Endothelial cell of umbilical vein (primary cell): ENCODE results near the gene EXOSC2. TPM values are rescaled to one million over a fixed set of nuclear protein-coding genes. Genes with fewer than 3 reads are reported as not detected.

Source experiments
- BruUV-seq: library from RNA; stranded (reverse); fragments of 400-500 nt; replicated peaks from 2 replicates; lab custom pipeline; 2021; lab: Mats Ljungman, UMichigan
- CTCF ChIA-PET: fragments of 300-600, 350-600 bp; sonication (Branson Sonifier 250); formaldehyde crosslinking; loops from one replicate; lab custom pipeline; 2021; ENCODE audit warnings: antibody characterized with exemption, inconsistent platforms; lab: Charles Lee
- POLR2A ChIA-PET: fragments of 300-600, 350-600 bp; sonication (Branson Sonifier 250); formaldehyde crosslinking; loops from one replicate; lab custom pipeline; 2021; ENCODE audit warnings: antibody characterized with exemption, inconsistent platforms; lab: Charles Lee
- DNase-seq: peaks from one replicate; pipeline ENCODE4 v3.0.0-alpha.2; 2011; ENCODE audit warnings: low read depth, low spot score
- FAIRE-seq: peaks from 2 replicates; lab custom pipeline; 2011; peaks lifted over from hg19 to GRCh38; lab: Jason Lieb, UNC
- H2AFZ ChIP-seq: 2 replicates; pipeline ENCODE4 v1.6.0; 2012; ENCODE audit warnings: low read depth, low read length, control low read depth, inconsistent platforms
- H3K27ac ChIP-seq: 2 replicates; pipeline ENCODE4 v1.5.1; 2011; ENCODE audit warnings: low read depth, mild to moderate bottlenecking, control low read depth, low read length, moderate library complexity; ENCODE audit not compliant: insufficient read depth
- H3K27me3 ChIP-seq, 2 experiments: 2 replicates each; pipeline versions ENCODE4 v1.6.0 to v1.6.1; 2011; ENCODE audit warnings: low read length in 2 of 2, mixed read lengths in 1 of 2; ENCODE audit not compliant: control insufficient read depth in 2 of 2, insufficient read depth in 2 of 2
- H3K36me3 ChIP-seq, 2 experiments: 2 replicates in 1 of 2; 3 replicates in 1 of 2; pipeline ENCODE4 v1.5.1; 2011; ENCODE audit warnings: low read length in 2 of 2, mild to moderate bottlenecking in 1 of 2, moderate library complexity in 1 of 2; ENCODE audit not compliant: control insufficient read depth in 2 of 2, insufficient read depth in 2 of 2; ENCODE audit errors: extremely low read depth in 1 of 2
- H3K4me1 ChIP-seq: 3 replicates; pipeline ENCODE4 v1.5.1; 2011; ENCODE audit warnings: mild to moderate bottlenecking, low read length; ENCODE audit not compliant: control insufficient read depth, insufficient read depth; ENCODE audit errors: extremely low read depth
- H3K4me2 ChIP-seq: 2 replicates; pipeline ENCODE4 v1.6.1; 2011; ENCODE audit warnings: low read length, control low read depth, mixed read lengths; ENCODE audit not compliant: insufficient read depth
- H3K4me3 ChIP-seq, 3 experiments: fragments of 200-600 bp in 1 of 3; sonication (generic), shearing (Covaris generic) in 1 of 3; replicated peaks in 1 of 3; 2 replicates each; pipeline ENCODE4 v1.5.1; 2011 to 2016; ENCODE audit warnings: control low read depth in 3 of 3, low read length in 3 of 3, mild to moderate bottlenecking in 2 of 3, inconsistent platforms in 1 of 3, low read depth in 1 of 3, moderate library complexity in 1 of 3; ENCODE audit not compliant: insufficient read depth in 1 of 3
- H3K79me2 ChIP-seq: 2 replicates; pipeline ENCODE4 v1.6.0; 2012; ENCODE audit warnings: low read length, inconsistent platforms; ENCODE audit not compliant: control insufficient read depth, insufficient read depth
- H3K9ac ChIP-seq: replicated peaks from 2 replicates; pipeline ENCODE3; 2011; ENCODE audit warnings: low read length, control low read depth; ENCODE audit not compliant: insufficient read depth; ENCODE audit errors: extremely low read depth
- H3K9me1 ChIP-seq: replicated peaks from 3 replicates; pipeline ENCODE4 v1.6.0; 2011; ENCODE audit warnings: mild to moderate bottlenecking, low read length; ENCODE audit not compliant: control insufficient read depth, insufficient read depth; ENCODE audit errors: extremely low read depth
- H3K9me3 ChIP-seq: replicated peaks from 2 replicates; pipeline ENCODE4 v1.5.1; 2012; ENCODE audit warnings: low read length, inconsistent platforms; ENCODE audit not compliant: control insufficient read depth, insufficient read depth
- H4K20me1 ChIP-seq: replicated peaks from 2 replicates; pipeline ENCODE3; 2011; ENCODE audit warnings: mild to moderate bottlenecking, low read length; ENCODE audit not compliant: control insufficient read depth, insufficient read depth; ENCODE audit errors: extremely low read depth
- CTCF ChIP-seq, 2 donors: IDR thresholded peaks; 1 replicate in 1 of 2; 2 replicates in 1 of 2; pipeline ENCODE4 v1.5.1; 2011; ENCODE audit warnings: low read length in 2 of 2, mild to moderate bottlenecking in 2 of 2, moderate library complexity in 2 of 2, control low read depth in 1 of 2, inconsistent platforms in 1 of 2, low read depth in 1 of 2; ENCODE audit not compliant: insufficient read depth in 1 of 2; ENCODE audit errors: extremely low read depth in 1 of 2
- EZH2 ChIP-seq: IDR thresholded peaks from 2 replicates; pipeline ENCODE4 v1.6.1; 2012; ENCODE audit warnings: borderline replicate concordance, low read depth, mild to moderate bottlenecking, moderate library complexity, low read length, inconsistent platforms; ENCODE audit not compliant: severe bottlenecking
- FOS ChIP-seq: IDR thresholded peaks from 2 replicates; pipeline ENCODE4 v1.6.1; 2011; ENCODE audit warnings: mild to moderate bottlenecking, low read length, moderate library complexity, borderline replicate concordance; ENCODE audit not compliant: insufficient read depth
- GATA2 ChIP-seq: IDR thresholded peaks from 2 replicates; pipeline ENCODE4 v1.7.0; 2011; ENCODE audit warnings: low read depth, mild to moderate bottlenecking, moderate library complexity, mixed read lengths, low read length; ENCODE audit not compliant: insufficient read length, insufficient read depth
- JUN ChIP-seq: IDR thresholded peaks from 2 replicates; pipeline ENCODE4 v1.6.1; 2011; ENCODE audit warnings: borderline replicate concordance, low read depth; ENCODE audit not compliant: insufficient read length, insufficient read depth
- MAX ChIP-seq: IDR thresholded peaks from 2 replicates; pipeline ENCODE4 v1.6.1; 2011; ENCODE audit not compliant: insufficient read depth, insufficient read length
- MYC ChIP-seq: IDR thresholded peaks from one replicate; pipeline ENCODE4 v1.6.1; 2011; ENCODE audit warnings: mild to moderate bottlenecking, low read depth, low read length
- POLR2A ChIP-seq: IDR thresholded peaks from 2 replicates; pipeline ENCODE4 v1.6.1; 2012; ENCODE audit warnings: low read depth, mild to moderate bottlenecking, control low read depth, low read length
- POLR2AphosphoS5 ChIP-seq: IDR thresholded peaks from 2 replicates; pipeline ENCODE4 v1.6.1; 2012; ENCODE audit warnings: low read depth, mild to moderate bottlenecking, control low read depth, low read length, moderate library complexity; ENCODE audit not compliant: insufficient read depth
- dilution Hi-C: fragments of 300-500 bp; cut with MboI; formaldehyde crosslinking; loops from one replicate; pipeline ENCODE4 v1.15.0; 2019; ENCODE audit warnings: low sequenced_read_pairs; ENCODE audit not compliant: extremely low pct_ligation_motif_present
- intact Hi-C: fragments of 100-400 bp; cut with micrococcal nuclease; formaldehyde crosslinking; loops from one replicate; pipeline ENCODE4 v1.10.0; 2022
- polyA plus RNA-seq, 4 experiments: library from polyadenylated mRNA; depleted of rRNA in 3 of 4; stranded (reverse) in 3 of 4; unstranded in 1 of 4; fragments of >200 nt; gene quantifications; 2 replicates each; pipeline versions ENCODE4 v1.2.1 to v1.2.3, GENCODE V29; 2011 to 2012; ENCODE audit warnings: missing spikeins in 1 of 4
- total RNA-seq: library from RNA; stranded (reverse); gene quantifications from 2 replicates; pipeline ENCODE4 v1.2.3, GENCODE V29; 2021

Gene EXOSC2
- total and polyA plus RNA-seq, 2 donors (not counting 3 experiments of a cell fraction or from before 2014, with no cell fraction given), result 25.5 to 44.4 TPM

GRCh38 chr9:130741024-130741305, 47.4 kb downstream of the EXOSC2 start:
- POLR2A ChIA-PET, result no interaction called here
- no TSS peak for BruUV-seq
- H3K27ac ChIP-seq, result no peak overlapping the region
- H3K79me2 ChIP-seq, result peaks cover 48% of the 10 kb centered on the region
- dilution Hi-C loops, result no loop called here
- CTCF ChIA-PET, result no interaction called here
- DNase-seq, result no peak
- FAIRE-seq, result no peak
- no peaks in the 10 kb centered on the region for H3K9me3 ChIP-seq
- H3K9me1 ChIP-seq, result no peaks in the 10 kb centered on the region
- intact Hi-C loops, result no loop called here
- H2AFZ ChIP-seq, result no peak overlapping the region
- no peak overlapping the region for H3K9ac ChIP-seq
- H3K4me3 ChIP-seq, result no peak overlapping the region
- H3K4me1 ChIP-seq, result peaks cover 11% of the 10 kb centered on the region
- no peaks in the 10 kb centered on the region for H4K20me1 ChIP-seq
- TF ChIP-seq POLR2A (no peak), EZH2 (no peak), POLR2AphosphoS5 (no peak), GATA2 (no peak), MAX (no peak), CTCF (IDR thresholded peaks at IDR 0.05; ENCODE audit: extremely low read depth in 1 of 2, insufficient read depth in 1 of 2, low read depth in 1 of 2, low read length in 2 of 2) (no peak), JUN (no peak), MYC (no peak), FOS (no peak)
- no peaks in the 10 kb centered on the region for H3K27me3 ChIP-seq
- H3K36me3 ChIP-seq, result no peaks in the 10 kb centered on the region
- no peak overlapping the region for H3K4me2 ChIP-seq
